GM12874 (cell line): Measurements from ENCODE around the gene ATP6V0D1.

ENCODE experiments used
- TF ChIP-seq, protein P1 (sequence below): IDR thresholded peaks from 2 replicates; pipeline ENCODE4 v1.5.1; 2011; ENCODE audit warnings: low read depth, mild to moderate bottlenecking, control low read depth, low read length, moderate library complexity; ENCODE audit not compliant: insufficient read depth

The ATP6V0D1 gene

DNA sequence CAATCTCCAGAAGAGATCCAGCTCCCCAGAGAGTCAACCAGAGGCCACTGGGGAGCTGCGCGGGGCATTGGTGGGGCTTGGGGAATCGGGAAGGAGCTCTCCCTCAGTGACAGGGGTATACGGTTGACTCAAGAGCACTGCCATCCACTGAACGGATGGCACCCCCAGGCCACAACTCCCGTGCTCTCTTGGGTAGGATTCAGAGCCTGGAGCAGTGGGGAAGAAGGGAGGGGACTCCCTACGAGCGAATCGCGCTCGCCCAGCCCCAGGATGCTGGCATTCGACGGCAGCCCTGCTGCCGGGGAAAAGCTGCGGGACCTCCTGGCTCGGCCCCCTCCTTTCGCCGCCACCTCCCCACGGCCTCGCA lies 87.2 kb downstream of the ATP6V0D1 start:
- TF ChIP-seq, protein P1, sequence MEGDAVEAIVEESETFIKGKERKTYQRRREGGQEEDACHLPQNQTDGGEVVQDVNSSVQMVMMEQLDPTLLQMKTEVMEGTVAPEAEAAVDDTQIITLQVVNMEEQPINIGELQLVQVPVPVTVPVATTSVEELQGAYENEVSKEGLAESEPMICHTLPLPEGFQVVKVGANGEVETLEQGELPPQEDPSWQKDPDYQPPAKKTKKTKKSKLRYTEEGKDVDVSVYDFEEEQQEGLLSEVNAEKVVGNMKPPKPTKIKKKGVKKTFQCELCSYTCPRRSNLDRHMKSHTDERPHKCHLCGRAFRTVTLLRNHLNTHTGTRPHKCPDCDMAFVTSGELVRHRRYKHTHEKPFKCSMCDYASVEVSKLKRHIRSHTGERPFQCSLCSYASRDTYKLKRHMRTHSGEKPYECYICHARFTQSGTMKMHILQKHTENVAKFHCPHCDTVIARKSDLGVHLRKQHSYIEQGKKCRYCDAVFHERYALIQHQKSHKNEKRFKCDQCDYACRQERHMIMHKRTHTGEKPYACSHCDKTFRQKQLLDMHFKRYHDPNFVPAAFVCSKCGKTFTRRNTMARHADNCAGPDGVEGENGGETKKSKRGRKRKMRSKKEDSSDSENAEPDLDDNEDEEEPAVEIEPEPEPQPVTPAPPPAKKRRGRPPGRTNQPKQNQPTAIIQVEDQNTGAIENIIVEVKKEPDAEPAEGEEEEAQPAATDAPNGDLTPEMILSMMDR, result no peak

DNA sequence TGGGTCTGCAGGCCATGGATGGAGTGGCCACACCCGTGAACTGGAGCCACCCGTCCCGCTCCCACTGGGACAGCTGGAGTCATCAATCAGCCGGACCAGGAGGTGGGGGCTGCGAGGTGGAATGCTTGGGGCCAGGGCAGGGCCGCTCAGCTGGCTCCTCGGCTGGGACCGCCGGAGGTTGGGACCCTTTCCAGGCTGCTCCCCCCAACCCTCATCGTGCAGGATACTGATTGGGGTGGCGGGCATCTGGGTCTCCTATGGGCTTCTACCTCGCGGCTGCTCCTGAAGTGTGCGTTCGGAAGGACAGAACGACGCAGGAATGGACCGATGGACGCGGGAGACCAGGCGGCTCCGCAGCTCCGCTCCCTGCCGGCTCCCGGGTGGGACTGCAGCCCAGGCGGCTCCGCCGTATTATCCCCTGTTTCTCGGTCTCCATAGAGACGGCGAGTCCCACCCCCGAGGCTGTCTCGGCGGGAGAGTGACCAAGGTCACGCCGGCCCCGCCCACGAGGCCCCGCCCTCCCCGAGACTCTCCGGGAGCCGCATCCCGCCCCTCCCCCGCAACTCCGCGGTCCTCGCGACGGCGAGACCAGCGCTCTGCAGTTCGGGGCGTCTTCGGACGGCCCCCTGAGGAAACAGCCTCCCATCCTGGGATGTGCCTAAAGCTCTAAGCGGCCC lies 87.7 kb downstream of the ATP6V0D1 start, which contains the start of gene TPPP3:
TPPP3 (minus strand) TSS at position 388 of the 677 bp plus-strand sequence. CDS start 2,387 bp downstream, outside the sequence.
- TF ChIP-seq, protein P1, result peak; percentile 44

DNA sequence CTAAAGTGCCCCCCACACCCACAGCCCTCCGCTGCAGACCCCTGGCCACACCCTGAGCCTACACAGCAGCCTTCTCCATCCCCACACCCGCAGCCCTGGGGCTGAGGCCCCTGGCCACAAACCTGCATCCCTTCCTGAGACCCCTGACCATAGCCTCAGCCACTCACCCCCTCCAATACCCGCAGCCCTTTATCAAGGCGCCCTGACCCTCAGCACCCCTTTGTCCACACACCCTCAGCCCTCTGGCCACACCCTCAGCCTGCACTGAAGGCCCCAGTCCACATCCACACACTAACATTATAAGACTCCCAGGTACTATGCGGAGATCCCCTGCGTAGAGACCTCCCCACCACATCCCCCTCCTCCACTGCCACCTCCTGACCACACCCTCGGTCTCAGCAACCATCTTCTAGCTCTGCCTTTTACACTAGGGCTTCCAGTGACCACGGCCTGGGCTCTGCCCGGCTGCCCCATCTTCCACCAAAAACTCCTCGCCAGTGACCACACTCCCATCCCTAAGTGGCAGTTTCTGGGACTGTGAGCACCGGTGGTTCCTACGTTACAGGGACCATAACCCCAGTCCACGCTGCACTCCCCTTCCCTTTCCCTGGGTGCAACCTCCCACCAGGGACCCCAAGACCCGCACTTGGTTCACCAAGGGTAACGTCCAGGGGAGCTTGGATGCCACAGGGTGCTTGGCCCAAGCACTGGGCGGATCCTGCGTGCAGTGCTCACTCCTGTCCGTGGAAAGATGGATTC lies 88.5 kb downstream of the ATP6V0D1 start:
- TF ChIP-seq, protein P1, result no peak

DNA sequence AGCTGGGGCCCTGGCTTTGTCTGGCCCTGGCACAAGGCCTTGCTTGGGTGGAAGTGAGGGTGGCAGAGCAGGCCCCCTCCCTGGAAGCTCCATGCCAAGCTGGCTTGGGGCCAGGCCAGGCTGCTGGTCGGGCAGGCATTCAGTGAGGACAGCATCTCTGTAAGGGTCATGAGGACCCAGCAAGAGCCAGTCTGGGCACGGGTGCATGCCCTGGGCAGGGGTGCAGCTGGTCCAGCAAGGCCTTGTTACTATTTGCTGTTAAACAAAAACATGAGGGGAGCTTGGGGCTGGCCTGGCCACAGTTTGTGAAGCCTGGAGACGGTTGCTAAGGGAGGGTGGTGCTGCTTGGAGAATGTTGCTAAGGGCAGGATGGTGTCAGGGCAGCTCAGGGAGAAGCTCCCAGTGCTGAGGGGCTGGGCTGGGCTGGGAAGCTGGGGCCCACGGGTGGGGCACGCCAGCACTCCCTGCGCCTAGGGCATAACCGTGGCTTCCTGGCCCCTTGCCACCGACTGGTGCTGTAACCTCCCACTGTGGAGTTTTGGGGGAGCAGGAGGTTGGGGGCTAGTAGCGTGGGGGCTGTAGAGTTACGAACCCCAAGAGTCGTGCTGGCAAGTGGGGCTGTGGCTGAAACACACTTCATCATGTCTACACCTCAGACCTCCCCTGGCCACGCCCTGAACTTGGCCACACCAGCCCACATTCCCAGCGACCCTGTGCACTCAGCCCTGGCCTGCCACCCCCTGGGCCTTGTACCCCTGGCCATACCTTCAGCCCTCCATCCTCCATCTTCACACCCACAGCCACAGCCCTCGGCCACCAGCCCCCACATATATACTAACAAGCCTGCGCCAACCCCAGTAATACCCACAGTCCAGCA lies 89.3 kb downstream of the ATP6V0D1 start:
- TF ChIP-seq, protein P1, result no peak

DNA sequence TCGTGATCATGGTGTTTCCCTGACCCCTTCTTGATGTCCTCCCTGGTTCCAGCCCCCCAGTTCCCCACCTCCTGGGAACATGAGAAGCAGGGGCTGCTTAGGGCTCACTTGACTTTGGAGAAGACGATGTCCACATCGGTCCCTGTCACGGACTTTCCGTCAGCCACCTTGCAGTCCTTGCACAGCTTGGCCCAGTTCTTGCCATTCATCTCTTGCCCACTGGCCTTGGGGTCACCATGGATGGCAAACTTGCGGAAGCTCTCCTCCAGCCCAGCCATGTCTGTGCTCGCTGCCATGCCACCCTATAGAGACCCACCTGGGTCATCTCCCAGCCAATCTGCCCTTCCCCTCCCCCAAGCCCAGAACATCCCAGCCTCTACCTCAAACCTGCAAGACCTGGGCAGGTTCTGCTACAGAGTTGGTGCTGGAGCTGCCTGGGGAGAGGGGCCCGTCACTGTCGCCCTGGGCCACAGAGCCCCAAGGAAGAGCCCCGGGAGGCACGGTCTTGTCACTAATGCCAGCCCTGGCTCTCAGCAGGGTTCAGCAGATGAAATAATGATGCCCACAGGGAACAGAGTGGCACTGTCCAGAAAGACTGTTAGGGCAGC lies 90.0 kb downstream of the ATP6V0D1 start:
- TF ChIP-seq, protein P1, result no peak

DNA sequence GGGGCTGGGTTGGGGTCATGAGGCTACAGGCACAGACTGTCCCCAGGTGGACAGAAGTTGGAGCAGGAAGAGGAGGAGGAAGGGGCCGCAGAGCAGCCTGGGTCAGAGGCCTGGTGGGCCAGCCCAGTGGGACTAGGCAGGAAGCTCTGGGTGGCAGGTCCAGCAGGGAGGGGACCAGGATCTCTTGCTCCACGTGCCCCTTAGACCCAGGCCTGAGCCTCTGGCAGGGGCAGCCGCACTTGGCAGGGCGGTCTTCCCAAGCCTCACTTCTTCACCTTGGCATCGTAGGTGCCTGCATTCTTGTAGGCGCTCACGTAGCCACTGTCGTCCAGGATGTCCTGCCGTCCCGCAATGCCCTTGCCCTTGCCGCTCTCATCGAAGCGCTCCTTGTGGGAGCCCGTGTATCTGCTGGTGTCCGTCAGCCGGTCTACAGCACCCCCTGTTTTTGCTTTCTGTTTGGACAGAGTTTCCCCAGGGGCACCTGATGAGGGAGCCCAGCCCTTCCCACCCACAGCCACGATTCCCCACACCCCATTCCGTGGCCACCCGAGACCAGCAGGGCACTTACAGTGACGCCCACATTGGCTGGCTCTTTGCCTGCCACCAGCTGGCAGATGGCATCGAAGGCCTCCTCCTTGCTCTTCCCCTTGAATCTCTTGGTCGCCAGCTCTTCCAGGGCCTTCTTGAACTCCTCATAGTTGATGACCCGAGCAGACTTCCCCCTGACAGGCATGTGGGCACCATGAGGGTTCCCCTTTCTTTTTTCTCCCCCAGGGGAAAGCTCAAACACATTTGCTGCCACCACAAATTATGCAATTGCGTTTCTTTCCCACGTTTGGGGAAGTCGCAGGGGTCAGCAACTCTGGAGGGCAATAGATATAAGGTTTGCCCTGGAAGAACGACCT lies 90.8 kb downstream of the ATP6V0D1 start:
- TF ChIP-seq, protein P1, result no peak
